Endothelial cell of umbilical vein (primary cell): ENCODE results near the gene CCL4.

ENCODE experiments used
- CTCF ChIP-seq, 2 donors: IDR thresholded peaks; 1 replicate in 1 of 2; 2 replicates in 1 of 2; pipeline ENCODE4 v1.5.1; 2011; ENCODE audit warnings: low read length in 2 of 2, mild to moderate bottlenecking in 2 of 2, moderate library complexity in 2 of 2, control low read depth in 1 of 2, inconsistent platforms in 1 of 2, low read depth in 1 of 2; ENCODE audit not compliant: insufficient read depth in 1 of 2; ENCODE audit errors: extremely low read depth in 1 of 2
- FOS ChIP-seq: IDR thresholded peaks from 2 replicates; pipeline ENCODE4 v1.6.1; 2011; ENCODE audit warnings: mild to moderate bottlenecking, low read length, moderate library complexity, borderline replicate concordance; ENCODE audit not compliant: insufficient read depth
- POLR2A ChIP-seq: IDR thresholded peaks from 2 replicates; pipeline ENCODE4 v1.6.1; 2012; ENCODE audit warnings: low read depth, mild to moderate bottlenecking, control low read depth, low read length

- TF ChIP-seq CTCF (IDR thresholded peaks at IDR 0.05; ENCODE audit: extremely low read depth in 1 of 2, insufficient read depth in 1 of 2, low read depth in 1 of 2, low read length in 2 of 2): no peak
- TF ChIP-seq POLR2A: no peak
- TF ChIP-seq FOS: no peak
Measured at GRCh38 chr17:36088670-36089338, 14.8 kb upstream of the CCL4 start.
